Activated T-helper 1 cell treated with anti-CD3 and anti-CD28 coated beads, Interleukin-2, amount 50 U/mL, for 16 hours (primary cell): ENCODE measurements around the gene RARS2.
"Not testable (repeated sequence)": the region's sequence is repeated elsewhere in the genome, so short reads cannot be mapped to it uniquely, and the experiment has no call there.

ENCODE experiments used
- DNase-seq, 2 donors: peaks; one replicate each; pipeline ENCODE4 v3.0.0-alpha.2; 2020; ENCODE audit warnings: low read depth in 1 of 2, low spot score in 1 of 2

Gene RARS2

DNA sequence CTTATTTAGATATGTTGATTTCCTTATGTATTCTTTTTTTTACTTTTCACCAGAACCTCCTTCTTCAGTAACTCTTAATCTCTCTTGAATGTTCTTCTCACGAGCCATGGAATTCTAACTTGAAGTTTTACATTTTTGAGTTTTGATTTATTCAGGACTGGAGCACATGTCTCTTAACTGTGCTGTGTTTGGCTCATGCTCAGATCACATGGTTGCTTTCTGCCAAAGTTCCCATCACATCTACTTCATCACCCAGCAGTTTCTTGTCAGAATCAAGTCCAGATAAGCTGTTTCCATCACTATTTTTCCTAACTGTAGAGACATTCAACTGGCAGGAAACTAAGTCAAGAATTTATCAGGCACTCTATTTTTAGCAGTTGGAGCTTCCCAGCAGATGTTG lies 85.3 kb downstream of the RARS2 start:
- DNase-seq = no peak

GRCh38 chr6:87501809-87502572 lies 87.8 kb downstream of the RARS2 start:
- DNase-seq = no peak

- DNase-seq = no peak
Measured at GRCh38 chr6:87498048-87498447, 91.7 kb downstream of the RARS2 start.

GRCh38 chr6:87494761-87495422 lies 94.9 kb downstream of the RARS2 start:
- no peak for DNase-seq

GRCh38 chr6:87489326-87489725 lies 100.5 kb downstream of the RARS2 start:
- not testable (repeated sequence) for DNase-seq

DNA sequence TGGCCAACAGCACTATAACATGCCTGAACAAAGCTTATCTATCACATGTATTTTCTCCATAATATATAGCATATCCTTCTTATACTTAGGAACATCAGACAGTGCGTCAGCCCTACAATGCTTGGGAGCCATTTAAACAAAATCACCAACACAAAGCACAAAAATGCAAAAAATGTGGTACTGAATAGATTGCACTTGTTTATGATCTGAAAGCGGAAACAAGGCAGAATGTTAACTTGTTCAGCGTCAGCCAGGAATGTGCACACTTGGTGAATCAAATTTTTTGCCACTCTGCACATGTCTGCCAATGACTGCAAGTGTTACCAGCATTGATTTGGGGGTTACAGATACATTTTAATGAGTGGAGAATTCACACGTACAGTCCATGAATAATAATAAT lies 102.2 kb downstream of the RARS2 start:
- DNase-seq = no peak

GRCh38 chr6:87484491-87484890 lies 105.3 kb downstream of the RARS2 start:
- DNase-seq = no peak

DNA sequence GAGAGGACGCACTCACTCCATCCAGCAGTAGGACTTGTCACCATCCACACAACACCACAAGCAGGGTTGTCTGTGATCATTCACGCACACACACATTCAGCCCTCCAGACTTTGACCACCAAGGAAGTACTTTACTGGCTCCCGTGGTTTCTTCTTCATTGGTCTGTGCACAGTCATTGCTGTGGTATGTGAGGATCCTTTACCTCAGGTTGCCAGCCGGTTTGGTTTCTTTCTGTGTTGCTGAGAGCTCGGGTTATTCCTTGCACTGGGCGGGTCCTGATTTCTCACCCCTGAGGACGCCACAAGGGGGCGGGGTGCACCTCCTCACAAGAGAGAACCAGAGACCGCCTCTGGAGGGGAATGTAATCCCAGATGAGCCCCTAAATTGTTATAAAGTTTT lies 105.9 kb downstream of the RARS2 start:
- DNase-seq = no peak

DNA sequence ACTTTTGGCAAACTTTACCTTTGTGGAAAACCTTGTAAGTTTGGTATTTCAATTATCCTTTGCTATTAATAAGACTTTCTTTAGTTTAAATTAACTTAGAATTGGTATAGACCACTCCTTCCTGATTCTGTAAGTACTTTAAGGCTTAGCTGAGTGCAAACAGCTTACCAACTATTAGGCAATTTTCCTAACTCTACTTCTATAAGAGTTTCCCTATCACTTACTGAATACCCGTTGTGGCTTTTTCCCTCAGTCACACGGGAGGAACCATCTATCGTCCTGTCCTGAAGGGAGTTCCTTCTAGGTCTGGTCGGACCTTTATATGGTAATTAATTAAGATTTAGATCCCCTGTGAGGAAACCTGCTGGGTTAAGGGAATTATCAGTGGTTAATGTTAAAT lies 107.4 kb downstream of the RARS2 start:
- DNase-seq = no peak

GRCh38 chr6:87481931-87482330 lies 107.9 kb downstream of the RARS2 start:
- no peak for DNase-seq

DNA sequence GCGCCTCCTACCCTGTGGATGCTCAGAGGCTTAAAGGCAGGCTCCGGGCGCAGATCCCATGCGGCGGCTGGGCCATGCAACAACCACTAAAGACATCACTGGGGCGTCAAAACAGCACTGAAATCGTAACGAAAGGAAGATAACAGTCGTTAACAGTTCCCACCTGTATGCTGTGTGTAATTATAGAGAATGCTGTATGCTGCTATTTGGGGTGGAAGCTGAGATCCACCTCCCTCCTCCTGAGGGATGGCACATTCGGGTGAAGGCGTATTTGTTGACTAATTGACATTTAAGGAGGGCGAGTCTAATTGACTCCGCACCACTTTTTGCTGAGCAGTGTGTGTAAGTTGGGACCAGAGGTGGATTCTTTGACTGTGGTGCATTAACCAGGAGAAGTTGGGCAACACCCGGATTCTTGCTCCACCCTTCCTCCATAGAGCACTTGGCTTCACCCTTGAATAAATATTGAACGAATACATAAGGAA lies 116.3 kb downstream of the RARS2 start:
- no peak for DNase-seq

GRCh38 chr6:87472525-87473418 lies 117.0 kb downstream of the RARS2 start, which contains the start of gene SLC35A1:
SLC35A1 (plus strand) TSS chr6:87472974; CDS start chr6:87473004, 30 bp downstream.
- DNase-seq = peak; percentile 66 to 74

DNA sequence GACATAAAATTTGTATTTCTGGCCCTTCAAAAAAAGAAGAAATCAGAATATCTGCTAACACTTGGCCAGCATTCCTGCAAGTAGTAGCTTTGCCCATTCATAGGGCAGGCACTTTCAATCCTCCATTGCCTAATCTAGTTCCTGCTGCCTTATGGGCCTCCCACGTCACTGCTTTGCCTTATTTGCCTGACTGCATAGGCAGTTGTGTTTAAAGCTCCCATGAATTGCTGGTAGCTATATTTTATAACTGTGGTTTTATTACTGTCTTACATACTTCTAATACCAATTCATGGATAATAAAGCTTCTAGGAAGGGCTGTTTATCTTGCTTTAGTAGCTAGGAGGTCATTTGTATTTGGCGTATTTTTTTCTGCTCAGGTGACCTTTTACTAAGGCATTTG lies 124.7 kb downstream of the RARS2 start:
- DNase-seq = no peak
